Kidney glomerular epithelial cell (primary cell): ENCODE measurements around the gene FRZB.

Experiments used
- DNase-seq: peaks from one replicate; lab custom pipeline; 2025; lab: John Stamatoyannopoulos, UW

FRZB gene

DNA sequence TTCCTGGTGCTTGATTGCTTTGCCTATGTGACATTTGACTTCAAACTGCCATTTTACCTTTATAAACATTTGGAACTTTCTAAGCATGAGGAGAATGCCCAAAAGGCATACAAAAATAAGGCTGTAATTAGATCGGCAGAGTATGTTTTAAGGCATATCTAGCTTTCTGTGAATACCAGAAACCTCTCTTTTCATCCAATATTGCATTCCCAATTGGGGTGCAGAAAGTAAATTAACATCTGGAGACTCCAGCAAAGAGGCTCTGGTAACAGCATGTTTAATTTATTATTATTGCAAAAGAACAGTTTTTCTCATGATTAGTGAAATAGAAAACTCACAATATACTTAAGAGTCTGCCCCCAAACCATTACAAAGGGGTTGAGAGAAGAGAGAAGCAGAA lies 32.1 kb downstream of the FRZB start:
- DNase-seq: no peak

DNA sequence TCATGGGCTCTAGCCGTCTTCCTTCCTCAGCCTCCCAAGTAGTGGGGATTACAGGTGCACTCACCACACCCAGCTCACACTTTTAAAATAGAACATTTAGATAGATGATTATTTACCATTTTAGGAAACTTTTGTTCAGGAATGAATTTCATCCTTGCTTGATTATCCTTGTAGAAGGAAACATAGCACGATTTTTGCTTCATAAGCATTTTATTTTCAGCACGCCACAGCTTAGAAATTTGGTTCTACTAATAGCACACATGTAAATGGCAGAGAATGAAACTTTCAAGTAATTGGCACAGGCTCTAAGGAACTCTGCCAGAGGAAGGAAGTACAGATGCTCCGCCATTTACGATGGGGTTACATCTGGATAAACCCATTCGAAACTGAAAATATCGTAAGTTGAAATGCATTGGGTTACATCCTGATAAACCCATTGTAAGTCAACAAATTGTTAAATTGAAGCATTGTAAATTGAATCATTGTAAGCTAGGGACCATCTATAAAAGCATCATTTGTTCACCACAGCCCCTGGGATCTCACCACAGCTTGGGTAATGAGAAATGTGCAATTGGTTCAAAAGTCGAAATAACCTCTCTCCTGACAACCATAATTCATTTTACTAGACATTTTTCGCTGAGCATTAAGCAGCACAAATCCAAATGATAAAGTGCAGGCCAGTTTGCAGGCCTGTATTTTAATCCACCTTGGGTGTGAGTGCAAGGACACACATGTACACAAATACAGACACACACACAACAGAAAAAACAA lies 33.2 kb downstream of the FRZB start:
- no peak for DNase-seq

DNA sequence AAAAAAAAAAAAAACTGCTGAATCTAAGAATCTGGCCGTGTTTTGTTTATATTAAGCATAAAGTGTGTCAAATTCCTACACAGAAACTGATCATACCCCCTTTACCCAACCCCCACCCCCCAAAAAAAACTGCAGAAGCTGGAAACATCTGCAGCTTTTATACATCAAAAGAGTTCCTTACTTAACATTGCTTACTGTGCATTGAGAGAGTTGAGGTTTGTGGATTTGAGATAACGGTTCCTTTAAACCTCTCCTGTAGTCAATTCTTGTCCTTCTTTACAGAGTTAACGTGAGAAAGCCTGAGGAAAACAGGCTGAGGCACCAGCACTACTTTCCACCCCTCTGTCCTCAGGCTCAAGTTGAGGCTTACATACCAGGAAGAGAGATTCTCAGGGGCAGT lies 34.5 kb downstream of the FRZB start:
- DNase-seq: no peak

DNA sequence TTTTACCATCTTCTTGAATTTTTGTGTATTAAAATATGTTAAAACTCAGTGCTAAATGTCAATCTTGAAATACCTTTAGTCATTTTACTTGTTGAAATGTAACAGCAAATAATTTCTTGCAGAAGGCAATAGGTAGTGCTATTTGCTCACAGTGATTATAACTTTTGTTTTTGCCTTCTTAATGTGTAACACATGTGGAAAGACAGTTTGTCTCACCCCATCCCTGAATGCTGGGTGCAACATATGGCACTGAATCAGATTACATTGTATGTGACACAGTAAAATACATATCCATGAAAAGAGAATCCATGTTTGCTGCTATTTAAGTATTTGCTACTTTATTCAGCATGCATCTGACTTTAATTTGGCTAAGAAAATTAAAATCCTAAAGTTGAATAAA lies 35.3 kb downstream of the FRZB start:
- no peak for DNase-seq

DNA sequence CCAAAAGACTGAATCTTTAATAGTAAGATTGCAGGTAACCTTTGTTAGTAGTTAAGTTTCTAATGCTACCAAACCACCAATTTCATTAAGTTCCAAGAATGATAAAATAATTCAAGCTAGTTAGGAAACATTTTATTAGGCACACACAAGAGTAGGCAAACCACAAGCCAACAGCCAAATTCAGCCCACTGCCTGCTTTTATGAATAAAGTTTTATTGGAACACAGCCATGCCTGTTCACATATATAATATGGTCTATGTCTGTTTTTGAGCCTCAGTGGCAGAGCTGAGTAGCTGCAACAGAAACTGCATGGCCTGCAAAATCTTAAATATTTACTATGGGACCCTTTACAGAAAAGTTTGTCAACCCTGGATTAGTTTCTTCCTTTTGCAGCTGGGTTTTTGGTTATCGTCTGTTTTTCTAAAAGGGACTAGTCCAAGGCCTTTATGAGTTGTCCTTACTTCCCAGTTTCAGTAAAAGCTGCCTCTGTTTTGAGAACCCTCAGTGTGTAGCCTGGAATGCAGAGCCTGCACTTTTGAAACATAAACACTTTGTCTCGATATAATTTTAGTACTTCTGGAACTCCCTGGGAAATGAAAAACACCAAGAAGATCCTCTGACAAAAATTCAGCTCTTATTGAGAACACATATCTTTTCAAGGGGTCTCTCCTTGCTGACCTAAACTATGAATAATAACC lies 39.1 kb downstream of the FRZB start:
- no peak for DNase-seq

DNA sequence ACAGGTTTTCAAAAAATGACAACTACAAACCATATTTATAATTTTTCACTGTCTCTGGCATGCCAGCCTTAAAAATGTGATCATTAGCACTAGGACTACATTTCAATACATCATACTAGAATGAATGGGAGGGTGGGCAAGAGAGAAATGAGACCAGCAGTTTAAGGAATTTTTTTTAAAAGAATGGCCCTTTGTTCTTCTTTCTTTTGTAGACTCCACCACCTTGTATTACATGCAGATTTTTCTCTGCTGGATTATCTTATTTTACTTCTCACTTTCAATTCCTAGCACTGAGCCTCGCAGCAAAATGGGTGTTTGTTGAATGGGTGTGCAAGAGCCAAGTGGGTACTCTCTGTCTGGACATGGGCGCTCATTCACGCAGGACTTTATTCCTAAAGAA lies 39.9 kb downstream of the FRZB start:
- DNase-seq: no peak

DNA sequence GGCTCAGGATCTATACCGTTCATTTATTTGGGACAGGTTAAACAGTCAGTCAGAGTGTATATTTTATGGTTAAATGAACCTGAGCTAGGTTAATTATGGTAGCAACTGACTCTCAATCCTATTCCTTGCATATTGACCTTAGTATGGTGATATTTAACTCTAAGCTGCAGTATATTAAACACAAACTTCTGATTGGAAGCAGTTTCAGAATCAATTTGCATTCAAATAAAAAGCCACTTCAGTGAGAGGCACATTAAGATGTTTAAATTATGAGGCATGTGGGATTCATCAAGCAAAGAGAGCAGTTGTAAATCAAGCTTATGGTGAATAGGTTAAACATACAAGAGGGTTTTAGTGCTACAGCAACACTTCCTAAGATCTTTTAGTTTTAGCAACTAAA lies 40.4 kb downstream of the FRZB start:
- DNase-seq: no peak

DNA sequence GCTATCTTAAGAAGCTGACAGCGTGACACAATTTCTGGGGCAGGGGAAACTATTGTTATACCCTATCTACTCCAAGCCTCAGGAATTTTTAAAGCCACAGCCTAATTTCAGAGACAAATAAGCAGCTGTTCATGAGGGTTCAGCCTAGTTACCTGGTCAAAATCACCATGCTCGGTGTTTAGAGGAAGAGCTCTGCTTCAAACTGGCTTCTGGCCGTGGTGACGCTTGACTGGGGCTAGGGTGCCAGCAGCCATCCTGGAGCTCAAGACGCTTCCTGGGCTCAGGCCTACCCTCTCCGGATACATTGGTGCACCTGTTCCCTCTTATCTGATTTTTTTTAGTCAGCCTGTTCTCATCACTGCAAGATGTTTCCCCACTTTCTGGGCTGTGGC lies 41.7 kb downstream of the FRZB start:
- DNase-seq: no peak

DNA sequence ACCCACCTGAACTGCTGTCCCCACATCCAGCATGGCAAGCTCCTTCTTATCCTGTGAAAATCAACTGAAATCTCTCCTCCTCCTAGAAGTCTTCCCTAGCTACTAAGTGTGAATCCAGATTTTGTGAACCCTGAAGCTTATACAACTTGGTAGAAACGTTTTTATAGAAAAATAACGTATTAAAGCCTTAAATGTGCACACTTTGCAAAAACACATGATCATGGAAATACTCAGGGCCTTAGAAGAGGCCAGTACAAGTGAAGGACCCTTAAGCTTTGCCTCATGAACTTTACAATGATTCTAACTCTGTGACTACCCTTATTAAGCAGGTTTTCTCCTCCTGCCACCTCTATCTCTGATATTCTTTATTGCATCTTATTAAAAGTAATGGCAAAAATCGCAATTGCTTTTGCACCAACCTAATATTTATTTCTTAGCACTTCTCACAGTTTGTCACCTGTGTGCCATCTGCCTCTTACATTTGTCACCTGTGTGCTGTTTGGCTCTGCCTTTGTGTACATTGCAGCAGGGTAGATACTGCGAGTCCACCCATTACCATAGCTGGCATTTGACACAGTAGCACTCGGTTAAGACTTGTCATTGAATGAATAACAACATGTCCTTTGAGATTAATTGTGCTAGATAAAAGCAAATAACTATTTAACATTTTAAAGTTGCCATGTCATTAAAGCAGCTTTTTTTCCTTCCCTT lies 42.2 kb downstream of the FRZB start:
- no peak for DNase-seq

DNA sequence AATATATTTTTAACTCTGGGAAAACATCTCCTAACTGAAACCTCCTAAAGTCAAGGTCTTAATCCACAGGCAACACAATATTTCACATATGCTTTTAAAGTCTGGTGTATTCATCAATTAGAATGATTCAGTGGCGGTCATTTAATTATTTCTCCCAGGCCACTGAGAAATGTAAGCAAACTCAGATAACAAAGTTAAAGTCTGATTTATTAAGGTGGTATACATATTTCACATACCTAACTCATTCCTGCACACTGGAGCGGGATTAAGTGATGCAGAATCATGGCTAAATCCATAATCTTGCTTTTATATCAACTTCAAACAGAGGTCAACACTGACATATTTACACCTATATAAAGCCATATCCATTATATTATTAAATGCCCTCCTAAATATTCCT lies 43.7 kb downstream of the FRZB start:
- DNase-seq: no peak

DNA sequence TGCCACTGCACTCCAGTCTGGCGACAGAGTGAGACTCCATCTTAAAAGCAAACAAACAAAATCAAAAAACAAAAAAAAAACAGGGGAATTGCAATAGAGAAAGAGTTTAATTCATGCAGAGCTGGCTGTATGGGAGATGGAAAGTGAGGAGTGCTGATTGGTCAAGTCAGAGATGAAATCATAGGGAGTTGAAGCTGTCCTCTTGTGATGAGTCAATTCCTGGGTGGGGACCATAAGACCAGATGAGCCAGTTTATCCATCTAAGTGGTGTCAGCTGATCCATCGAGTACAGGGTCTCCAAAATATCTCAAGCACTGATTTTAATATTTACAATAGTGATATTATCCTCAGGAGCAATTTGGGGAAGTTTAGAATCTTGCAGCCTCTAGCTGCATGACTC lies 45.3 kb downstream of the FRZB start:
- DNase-seq: no peak

DNA sequence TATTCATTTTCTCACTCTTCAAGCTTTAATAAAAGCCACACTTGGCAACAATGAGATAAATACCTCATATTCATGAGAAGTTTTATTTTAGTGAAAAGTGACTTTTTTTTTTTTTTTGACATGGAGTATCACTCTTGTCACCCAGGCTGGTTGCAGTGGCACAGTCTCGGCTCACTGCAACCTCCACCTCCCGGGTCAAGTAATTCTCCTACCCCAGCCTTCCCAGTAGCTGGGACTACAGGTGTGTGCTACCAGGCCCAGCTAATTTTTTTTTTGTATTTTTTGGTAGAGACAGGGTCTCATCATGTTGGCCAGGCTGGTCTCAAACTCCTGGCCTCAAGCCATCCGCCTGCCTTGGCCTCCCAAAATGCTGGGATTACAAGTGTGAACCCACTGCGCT lies 47.0 kb downstream of the FRZB start:
- DNase-seq: no peak

DNA sequence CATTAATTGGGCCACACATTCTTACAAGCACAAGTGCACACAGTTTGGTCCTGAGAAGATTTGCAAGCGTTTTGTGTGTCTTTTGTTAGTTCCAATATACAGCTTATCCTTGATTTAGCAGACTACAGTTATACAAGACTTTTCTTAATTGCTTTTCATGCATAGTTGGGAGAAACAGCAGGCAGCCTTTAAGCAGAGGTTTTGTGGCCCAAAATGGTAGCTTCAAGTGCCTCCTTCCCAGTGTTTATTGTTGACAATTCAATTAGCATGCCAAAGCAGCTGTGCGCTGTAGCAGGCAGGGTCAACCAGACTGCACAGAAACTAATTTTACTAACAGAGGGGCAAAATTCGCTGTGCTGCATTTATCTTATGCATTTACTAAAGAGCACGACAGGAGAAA lies 47.5 kb downstream of the FRZB start:
- DNase-seq: no peak

DNA sequence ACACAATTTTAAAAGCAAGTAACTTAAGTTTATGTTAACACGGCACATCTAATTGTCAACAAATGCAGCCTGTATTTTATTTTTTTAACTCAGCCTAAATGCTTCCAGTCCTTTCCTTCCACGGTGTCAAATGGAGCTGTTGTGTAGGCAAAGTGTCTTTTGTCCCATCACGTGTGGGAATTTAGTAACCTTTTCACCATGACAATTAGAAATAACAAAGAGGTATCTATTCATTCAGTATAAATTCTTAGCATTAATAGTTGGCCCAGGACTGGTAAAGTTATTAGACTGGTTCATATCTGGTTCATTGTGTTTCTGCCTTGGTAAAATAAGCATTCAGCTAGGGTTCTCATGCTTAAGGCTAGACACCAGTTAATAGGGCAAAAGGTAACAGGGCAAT lies 47.9 kb downstream of the FRZB start:
- DNase-seq: no peak

DNA sequence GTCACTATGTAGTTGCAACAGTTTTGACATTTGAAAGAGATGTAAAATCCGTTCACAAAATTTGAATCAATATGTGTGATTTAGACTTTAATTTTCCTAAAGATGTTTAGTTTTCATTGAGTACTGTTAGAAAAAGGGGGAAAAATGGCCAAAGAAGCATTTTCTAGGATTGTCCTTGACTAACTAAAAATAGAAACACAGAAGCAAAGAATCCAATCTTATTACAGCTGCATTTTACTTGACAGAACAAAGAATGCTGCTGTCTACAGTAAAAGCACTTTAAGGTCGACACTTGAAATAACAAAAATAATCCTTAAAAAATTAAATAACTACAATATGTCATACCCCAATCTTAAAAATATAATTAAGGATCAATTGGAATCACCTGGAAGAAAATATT lies 48.9 kb downstream of the FRZB start:
- no peak for DNase-seq

DNA sequence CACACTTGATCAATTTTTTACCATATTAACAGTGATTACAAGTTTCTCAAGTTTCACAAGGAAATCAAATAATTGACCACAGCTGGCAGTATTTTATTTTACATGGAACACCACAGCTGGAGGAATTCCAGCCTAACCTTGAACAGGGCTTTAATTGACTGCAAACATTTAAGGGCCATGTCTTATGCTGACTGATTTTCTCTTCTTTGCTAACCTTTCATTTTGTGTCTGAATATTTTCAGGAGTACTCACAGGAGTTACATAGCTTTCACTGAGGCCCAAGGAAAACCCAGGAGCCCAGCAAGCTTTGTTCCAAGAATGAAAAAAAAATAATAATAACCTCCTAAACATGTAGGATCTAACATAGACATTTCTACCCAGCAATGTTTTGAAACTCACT lies 49.6 kb downstream of the FRZB start:
- peak; percentile 3 for DNase-seq

DNA sequence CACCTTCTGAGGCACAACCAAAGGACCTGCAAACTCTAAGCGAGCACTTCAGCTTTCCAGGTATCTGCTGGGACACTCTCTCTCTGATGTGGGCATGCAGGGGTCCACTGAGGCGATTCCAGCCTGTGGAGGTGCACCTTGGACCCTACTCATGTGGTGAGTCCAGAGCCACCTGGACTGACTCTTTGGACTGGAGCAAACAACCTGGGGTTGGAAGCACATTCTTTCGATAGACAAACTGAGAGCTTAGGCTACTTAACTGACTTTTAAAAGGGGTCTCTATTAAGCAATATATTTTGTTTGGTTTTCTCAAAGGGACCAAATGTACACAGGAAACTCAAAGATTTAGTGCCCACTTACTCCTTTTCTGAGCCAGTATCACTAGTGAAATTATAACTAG lies 51.6 kb downstream of the FRZB start:
- no peak for DNase-seq

DNA sequence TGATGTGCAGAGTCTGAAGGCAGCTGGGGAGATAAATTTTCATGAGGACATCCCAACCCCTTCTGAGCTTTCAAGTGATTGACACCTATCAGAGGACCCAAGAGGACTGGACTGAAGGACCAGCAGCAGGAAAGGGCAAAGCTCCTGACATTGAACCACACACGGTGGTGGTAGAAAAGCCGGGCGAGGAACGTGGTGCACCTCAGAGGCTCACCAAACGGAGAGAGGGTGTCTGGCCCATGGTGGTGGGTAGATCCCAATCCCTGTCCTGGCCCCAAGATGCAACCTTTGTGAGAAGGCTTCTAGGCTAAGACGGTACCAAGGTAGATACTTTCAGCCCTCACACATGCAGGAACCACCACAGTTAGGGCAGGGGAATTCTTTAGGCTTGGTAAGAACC lies 52.1 kb downstream of the FRZB start:
- DNase-seq: no peak

DNA sequence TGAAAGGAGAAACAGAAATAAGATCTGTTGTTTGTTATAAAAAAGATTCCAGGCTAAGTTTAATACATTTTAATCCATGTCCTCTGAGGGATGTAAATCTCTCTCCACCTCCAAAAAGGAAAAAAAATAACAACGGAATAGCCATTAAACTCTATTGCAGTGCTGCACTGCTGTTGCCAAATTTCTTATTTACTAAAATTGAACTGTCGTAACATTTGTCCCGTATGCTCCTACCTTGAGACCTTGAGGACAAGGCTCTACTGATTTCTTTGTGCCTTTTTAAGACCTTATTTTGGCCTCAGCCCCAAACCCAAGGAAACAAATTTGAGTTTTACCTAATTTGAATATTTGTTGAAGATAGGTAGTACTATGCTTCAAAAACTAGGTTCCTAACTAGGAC lies 56.4 kb downstream of the FRZB start:
- DNase-seq: no peak

DNA sequence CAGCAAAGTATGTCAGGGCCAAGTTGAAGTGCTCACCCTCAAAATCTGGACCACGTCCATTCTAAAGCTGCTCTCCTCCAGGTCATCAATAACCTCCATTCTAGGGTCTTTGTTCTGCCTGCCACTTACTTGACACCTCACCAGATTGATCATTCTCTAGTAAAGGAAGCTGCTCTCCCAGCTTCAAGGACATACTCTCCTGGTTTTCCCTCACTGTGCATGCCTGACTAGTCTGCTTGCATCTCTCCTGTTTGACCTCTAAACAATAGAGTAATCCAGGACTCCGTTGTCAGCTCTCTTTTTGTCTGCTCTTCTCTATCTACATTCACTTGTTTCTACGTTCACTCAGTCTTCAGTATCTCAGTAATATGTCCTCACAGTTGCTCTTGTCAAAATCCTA lies 59.1 kb downstream of the FRZB start:
- DNase-seq: no peak

DNA sequence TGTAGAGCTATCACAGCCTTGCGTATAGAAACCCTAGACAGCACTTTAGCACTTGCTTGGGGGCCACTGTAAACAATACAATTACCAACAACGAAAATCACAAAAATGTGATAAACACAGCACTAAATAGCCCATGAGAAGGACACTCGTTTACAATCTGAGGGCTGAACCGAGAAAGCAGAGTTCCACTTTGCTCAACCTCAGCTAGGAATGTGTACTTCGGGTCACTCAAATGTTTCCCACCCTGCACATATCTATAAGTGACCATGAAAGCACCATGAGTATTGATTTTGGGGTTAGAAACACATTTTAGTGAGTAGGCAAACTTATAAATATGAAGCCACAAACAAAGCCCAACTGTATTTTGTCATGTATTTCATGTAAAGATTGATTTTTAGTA lies 62.3 kb downstream of the FRZB start:
- no peak for DNase-seq

DNA sequence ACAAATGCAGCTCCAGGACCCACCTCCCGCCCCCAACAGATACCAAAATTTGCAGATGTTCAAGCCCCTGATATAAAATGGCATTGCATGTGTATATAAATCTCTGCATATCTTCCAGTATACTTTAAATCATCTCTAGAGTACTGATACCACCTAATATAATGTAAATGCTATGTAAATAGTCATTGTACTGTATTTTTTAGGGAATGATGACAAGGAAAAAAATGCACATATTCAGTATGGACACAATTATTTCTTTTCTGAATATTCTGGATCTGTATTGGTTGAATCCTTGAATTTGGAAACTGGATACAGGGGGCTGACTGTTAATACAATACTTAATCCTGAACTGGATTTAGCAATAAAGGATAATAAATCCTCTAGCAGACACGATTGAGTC lies 67.7 kb downstream of the FRZB start:
- no peak for DNase-seq

DNA sequence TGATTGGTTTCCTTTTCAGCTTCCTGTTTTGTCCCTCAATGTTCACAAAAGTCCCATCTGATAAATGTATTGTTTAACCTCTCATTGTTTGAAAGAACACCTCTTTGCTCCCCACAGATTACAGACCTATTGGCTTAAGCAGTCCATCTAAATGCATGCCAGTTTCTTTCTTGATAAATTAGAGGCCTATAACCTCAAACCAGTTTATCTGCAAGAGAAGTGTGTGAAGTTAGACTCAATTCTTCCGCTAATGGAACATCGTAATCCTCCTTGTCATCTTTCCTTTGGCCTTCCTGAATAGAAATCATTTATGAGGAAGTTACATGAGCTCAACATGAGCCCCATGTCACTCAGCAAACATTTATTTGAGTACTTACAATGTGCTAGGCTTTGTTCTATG lies 74.0 kb downstream of the FRZB start:
- no peak for DNase-seq
